ENCODE data around the gene NELFCD.
"Not testable (repeated sequence)": the region's sequence is repeated elsewhere in the genome, so short reads cannot be mapped to it uniquely, and the experiment has no call there.

Gene NELFCD

DNA sequence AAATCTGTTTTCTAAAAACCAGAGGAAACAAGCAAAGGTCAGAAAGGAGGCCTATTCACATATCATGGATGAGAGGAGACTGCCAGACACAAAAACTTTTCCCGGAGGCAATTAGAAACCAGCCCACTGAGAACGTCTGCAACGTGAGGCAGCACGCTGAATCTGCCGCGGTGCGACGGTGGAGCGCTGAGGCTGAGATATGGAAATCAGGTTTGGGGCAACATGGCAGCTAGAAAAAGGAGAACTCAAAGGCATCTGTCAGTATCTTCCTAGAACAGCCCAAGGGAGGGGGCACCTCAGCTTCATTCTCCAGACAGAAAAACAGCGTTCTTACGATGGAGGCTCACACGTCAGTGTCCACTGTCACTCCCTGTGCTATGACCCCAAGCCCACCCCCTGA is 56.3 kb downstream of the NELFCD start:
- H3K4me3 ChIP-seq (ENCODE audit: low read length): no peak overlapping the region
- no peak overlapping the region for H3K9ac ChIP-seq (ENCODE audit: low read depth, low read length)
- peaks cover 58% of the 10 kb centered on the region for H3K36me3 ChIP-seq (ENCODE audit: insufficient read depth, low read depth, low read length)
- no peaks in the 10 kb centered on the region; the same call in 1 of the 2 replicates for H3K4me1 ChIP-seq (ENCODE audit: insufficient read depth, low read length)
- H3K27me3 ChIP-seq (ENCODE audit: insufficient read depth, low read length): peaks cover 4% of the 10 kb centered on the region; the same call in 1 of the 2 replicates
- no peaks in the 10 kb centered on the region for H3K9me3 ChIP-seq (ENCODE audit: insufficient read depth, low read depth, low read length)
- no peak overlapping the region for H3K27ac ChIP-seq (ENCODE audit: low read length)

DNA sequence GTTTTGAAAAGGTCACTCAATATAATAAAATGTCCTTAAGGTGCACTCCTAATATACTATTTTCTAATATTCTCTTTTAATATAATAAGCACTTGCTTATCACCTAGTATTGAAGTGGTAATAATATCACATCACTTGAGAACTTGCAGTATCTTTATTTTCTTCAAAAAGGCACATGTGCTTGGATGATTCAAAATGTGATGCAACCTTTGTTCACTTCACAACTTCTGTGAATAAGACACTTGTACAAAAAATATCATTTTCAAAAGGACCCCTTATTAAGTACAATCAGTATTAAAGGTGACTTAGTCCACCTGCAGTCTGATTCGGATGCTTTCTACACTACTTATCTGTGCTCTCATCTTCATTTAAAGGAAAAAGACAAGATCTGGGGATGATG is 58.2 kb downstream of the NELFCD start:
- H3K9me3 ChIP-seq (ENCODE audit: insufficient read depth, low read depth, low read length): no peaks in the 10 kb centered on the region
- H3K9ac ChIP-seq (ENCODE audit: low read depth, low read length): no peak overlapping the region
- peaks cover 50% of the 10 kb centered on the region for H3K36me3 ChIP-seq (ENCODE audit: insufficient read depth, low read depth, low read length)
- H3K4me1 ChIP-seq (ENCODE audit: insufficient read depth, low read length): no peaks in the 10 kb centered on the region
- H3K4me3 ChIP-seq (ENCODE audit: low read length): no peak overlapping the region
- peaks cover 4% of the 10 kb centered on the region; the same call in 1 of the 2 replicates for H3K27me3 ChIP-seq (ENCODE audit: insufficient read depth, low read length)
- H3K27ac ChIP-seq (ENCODE audit: low read length): no peak overlapping the region

DNA sequence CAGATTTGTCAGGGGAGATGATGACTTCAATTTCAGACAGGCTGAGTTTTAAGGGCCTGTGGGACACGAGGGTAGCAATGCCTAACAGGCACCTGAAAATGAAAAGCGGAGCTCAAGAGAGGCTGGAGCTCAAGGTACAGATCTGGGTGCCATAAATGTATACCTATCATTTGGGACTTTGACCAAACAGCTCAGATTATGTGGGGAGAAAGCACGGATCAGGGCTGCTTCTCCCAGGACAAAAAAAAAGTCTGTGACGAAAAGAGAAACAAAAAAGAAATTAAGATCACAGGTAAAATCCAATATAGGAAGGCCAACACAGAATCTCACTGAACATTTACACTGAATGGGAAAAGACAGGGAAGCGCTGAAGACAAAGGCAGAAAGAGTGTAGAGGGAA is 59.6 kb downstream of the NELFCD start:
- Histone ChIP-seq H3K9me3 (ENCODE audit: insufficient read depth, low read depth, low read length) (no peaks in the 10 kb centered on the region), H3K27me3 (ENCODE audit: insufficient read depth, low read length) (peaks cover 4% of the 10 kb centered on the region; the same call in 1 of the 2 replicates), H3K4me3 (ENCODE audit: low read length) (no peak overlapping the region), H3K9ac (ENCODE audit: low read depth, low read length) (no peak overlapping the region), H3K4me1 (ENCODE audit: insufficient read depth, low read length) (no peaks in the 10 kb centered on the region), H3K27ac (ENCODE audit: low read length) (no peak overlapping the region), H3K36me3 (ENCODE audit: insufficient read depth, low read depth, low read length) (peaks cover 37% of the 10 kb centered on the region)

DNA sequence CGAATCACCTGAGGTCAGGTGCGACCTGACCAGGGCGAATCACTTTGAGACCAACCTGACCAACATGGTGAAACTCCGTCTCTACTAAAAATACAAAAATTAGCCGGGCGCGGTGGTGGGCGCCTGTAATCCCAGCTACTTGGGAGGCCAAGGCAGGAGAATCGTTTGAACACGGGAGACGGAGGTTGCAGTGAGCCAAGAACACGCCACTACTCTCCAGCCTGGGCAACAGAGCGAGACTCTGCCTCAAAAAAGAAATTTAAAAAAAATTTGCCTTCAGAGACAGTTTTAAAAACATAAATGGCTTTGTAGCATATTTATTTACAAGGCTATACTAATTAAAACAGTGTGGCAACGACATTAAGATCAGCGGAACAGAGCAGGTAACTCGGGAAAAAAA is 60.4 kb downstream of the NELFCD start:
- Histone ChIP-seq H3K9ac (ENCODE audit: low read depth, low read length) (peak overlapping the region; percentile 71; the same call in 1 of the 2 replicates), H3K4me3 (ENCODE audit: low read length) (peak overlapping the region; percentile 81), H3K36me3 (ENCODE audit: insufficient read depth, low read depth, low read length) (peaks cover 29% of the 10 kb centered on the region)
- H3K27ac ChIP-seq (ENCODE audit: low read length); H3K27me3 ChIP-seq (ENCODE audit: insufficient read depth, low read length); H3K9me3 ChIP-seq (ENCODE audit: insufficient read depth, low read depth, low read length); H3K4me1 ChIP-seq (ENCODE audit: insufficient read depth, low read length): not testable (repeated sequence)

DNA sequence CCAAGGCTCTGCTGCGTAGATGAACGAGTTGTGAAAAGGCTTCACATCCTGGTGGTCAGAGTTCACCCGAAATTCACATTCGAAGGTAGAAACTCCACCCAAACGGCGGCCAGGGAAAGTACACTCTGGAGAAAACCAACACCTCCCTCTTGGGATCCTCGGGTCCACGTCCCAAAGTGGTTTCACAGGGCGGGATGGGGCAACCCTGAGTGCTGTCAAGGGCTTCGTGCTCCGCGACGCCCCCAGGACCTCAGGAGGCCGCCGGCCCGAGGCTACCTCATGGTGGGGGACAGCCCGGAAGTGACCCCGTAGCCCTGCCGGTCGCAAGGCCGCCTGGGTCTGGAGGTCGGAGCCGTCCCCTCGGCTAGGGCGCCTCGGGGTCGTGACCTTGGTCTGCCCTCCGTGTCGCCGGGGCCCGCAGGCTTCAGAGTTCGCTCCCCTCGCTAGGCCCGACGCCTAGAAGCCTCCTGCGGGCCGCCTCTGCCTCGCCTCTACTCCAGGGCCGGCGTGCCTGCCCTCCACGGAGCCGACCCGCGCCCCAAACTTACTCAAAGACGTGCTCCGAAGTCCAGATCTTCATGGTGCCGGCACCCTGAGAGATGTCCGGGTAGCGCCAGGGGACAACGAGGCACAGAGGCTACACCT is 61.2 kb downstream of the NELFCD start, which contains the start of gene PRELID3B:
Gene PRELID3B (minus strand): TSS at position 636 of the 645 bp plus-strand sequence. CDS start 56 bp downstream, at position 580.
- Histone ChIP-seq H3K4me3 (ENCODE audit: low read length) (peak within 1 kb of the TSS; percentile 81), H3K27ac (ENCODE audit: low read length) (no peak within 1 kb of the TSS), H3K9me3 (ENCODE audit: insufficient read depth, low read depth, low read length) (no peaks in the 10 kb centered on the region), H3K9ac (ENCODE audit: low read depth, low read length) (peak within 1 kb of the TSS; percentile 71; the same call in 1 of the 2 replicates), H3K27me3 (ENCODE audit: insufficient read depth, low read length) (peaks cover 4% of the 10 kb centered on the region; the same call in 1 of the 2 replicates), H3K4me1 (ENCODE audit: insufficient read depth, low read length) (no peaks in the 10 kb centered on the region), H3K36me3 (ENCODE audit: insufficient read depth, low read depth, low read length) (peaks cover 21% of the 10 kb centered on the region)

DNA sequence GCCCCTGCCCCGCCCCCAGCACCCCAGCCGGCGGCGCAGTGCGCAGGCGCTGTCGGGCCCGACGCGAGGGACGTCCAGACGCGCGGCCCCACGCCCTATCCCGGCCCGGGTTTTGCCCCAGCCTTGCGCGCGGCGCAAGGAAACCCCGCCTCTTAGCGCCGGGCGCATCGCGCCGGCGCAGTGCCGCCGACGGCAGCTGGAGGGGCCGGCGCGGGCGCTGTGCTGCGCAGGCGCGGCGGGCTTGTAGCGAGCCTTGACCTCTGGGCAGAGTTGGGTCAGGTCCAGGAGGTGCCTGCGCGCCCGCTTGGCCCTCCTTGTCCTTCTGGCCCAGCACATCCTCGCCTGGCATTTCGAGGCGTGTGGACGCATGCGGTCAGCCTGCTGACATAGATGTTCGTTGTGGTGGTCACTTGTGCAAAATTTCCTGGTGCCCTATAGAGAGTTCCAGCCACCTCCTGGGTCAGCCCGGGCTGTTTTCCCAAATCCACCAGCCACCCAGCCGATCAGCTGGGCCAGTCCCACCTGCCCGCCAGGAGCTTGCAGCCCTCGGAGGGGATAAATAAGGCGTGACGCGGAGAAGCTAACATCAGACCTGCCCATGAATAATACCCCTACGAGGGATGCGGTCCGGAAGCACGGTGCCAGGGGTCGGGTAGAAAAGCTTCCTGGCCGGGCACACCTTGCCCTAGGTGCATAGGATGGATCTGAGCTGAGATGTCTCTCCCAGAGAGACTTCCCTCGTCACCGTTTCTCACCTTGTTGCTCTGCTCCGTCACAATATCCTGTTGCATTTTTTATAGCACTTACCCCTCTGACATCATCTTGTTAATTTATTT is 62.0 kb downstream of the NELFCD start:
- peak overlapping the region; percentile 81; the same call in 1 of the 2 replicates for H3K4me3 ChIP-seq (ENCODE audit: low read length)
- no peak overlapping the region for H3K27ac ChIP-seq (ENCODE audit: low read length)
- peaks cover 13% of the 10 kb centered on the region for H3K36me3 ChIP-seq (ENCODE audit: insufficient read depth, low read depth, low read length)
- no peaks in the 10 kb centered on the region for H3K4me1 ChIP-seq (ENCODE audit: insufficient read depth, low read length)
- peak overlapping the region; percentile 71; the same call in 1 of the 2 replicates for H3K9ac ChIP-seq (ENCODE audit: low read depth, low read length)
- peaks cover 11% of the 10 kb centered on the region; the same call in 1 of the 2 replicates for H3K27me3 ChIP-seq (ENCODE audit: insufficient read depth, low read length)
- no peaks in the 10 kb centered on the region for H3K9me3 ChIP-seq (ENCODE audit: insufficient read depth, low read depth, low read length)

DNA sequence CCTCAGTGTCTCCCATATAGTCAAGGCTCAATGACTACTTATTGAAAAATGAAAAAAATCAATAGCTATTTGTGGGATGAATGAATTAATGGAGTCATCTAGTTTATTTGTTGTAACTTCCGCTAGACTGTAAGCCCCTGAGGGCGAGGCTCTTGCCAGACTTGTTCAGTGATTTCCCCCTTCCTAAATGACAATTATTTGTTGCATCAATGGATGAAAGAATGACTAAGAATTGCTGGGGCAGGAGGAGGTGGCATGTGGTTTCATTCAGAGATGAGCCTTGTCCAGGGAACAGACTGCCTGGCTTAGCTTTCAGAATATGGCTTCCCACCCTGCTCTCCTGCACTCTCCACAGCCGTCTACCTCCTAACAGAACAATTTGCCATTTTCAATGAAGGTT is 62.6 kb downstream of the NELFCD start:
- H3K9ac ChIP-seq (ENCODE audit: low read depth, low read length): 0 out of 2 replicates have a peak overlapping the region, but pooled peaks have one; percentile 63

DNA sequence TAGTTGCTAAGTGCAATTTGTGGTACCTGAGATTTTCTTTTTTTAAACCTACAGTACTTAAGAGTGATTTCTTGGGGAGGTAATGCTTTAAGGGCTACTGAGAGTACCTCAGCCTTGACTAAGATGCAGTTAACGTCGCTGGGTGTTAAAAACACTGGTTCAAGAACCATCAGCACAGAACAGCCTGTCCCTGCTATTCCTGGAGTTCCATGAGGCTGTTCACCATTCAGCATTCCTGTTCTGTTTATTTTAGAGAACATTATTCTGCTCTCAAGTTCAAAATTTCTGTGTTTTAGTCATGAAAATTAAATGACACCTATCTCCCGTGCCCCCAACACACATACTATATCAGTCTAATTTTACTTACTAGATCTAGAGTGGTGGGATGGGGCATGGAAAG is 63.2 kb downstream of the NELFCD start:
- no peaks in the 10 kb centered on the region for H3K4me1 ChIP-seq (ENCODE audit: insufficient read depth, low read length)
- H3K9ac ChIP-seq (ENCODE audit: low read depth, low read length): no peak overlapping the region
- peaks cover 8% of the 10 kb centered on the region; the same call in 1 of the 2 replicates for H3K36me3 ChIP-seq (ENCODE audit: insufficient read depth, low read depth, low read length)
- peaks cover 14% of the 10 kb centered on the region; the same call in 1 of the 2 replicates for H3K27me3 ChIP-seq (ENCODE audit: insufficient read depth, low read length)
- H3K9me3 ChIP-seq (ENCODE audit: insufficient read depth, low read depth, low read length): no peaks in the 10 kb centered on the region
- no peak overlapping the region for H3K4me3 ChIP-seq (ENCODE audit: low read length)
- no peak overlapping the region for H3K27ac ChIP-seq (ENCODE audit: low read length)

More for the DNA sequence above, 62.6 kb downstream of the NELFCD start:
- peaks cover 13% of the 10 kb centered on the region; the same call in 1 of the 2 replicates for H3K27me3 ChIP-seq (ENCODE audit: insufficient read depth, low read length)
- H3K4me3 ChIP-seq (ENCODE audit: low read length): no peak overlapping the region
- no peaks in the 10 kb centered on the region for H3K9me3 ChIP-seq (ENCODE audit: insufficient read depth, low read depth, low read length)
- no peak overlapping the region for H3K27ac ChIP-seq (ENCODE audit: low read length)
- H3K4me1 ChIP-seq (ENCODE audit: insufficient read depth, low read length): no peaks in the 10 kb centered on the region
- H3K36me3 ChIP-seq (ENCODE audit: insufficient read depth, low read depth, low read length): peaks cover 8% of the 10 kb centered on the region; the same call in 1 of the 2 replicates

All from iPS-20b (cell line).